Activated T-helper 2 cell treated with anti-CD3 and anti-CD28 coated beads, Interferon-gamma antibody, Interleukin-2, Interleukin-4, amounts not matched to agents 10 μg/mL and 5 μg/mL and 100 μg/mL, durations not matched to agents 14 hours and 24 hours and 36 hours (primary cell): ENCODE measurements around the gene GDPD1. TPM values are rescaled to one million over a fixed set of nuclear protein-coding genes. Genes with fewer than 3 reads are reported as not detected.
"Not testable (repeated sequence)": the region's sequence is repeated elsewhere in the genome, so short reads cannot be mapped to it uniquely, and the experiment has no call there.

Experiments
- DNase-seq: peaks from one replicate; pipeline ENCODE4 v3.0.0; 2021; ENCODE audit warnings: low spot score
- H3K27ac Mint-ChIP-seq: one replicate; pipeline ENCODE4 v1.8.0; 2021; ENCODE audit warnings: mixed read lengths
- H3K27me3 Mint-ChIP-seq: one replicate; pipeline ENCODE4 v1.8.0; 2021; ENCODE audit warnings: low read depth, mixed read lengths
- H3K36me3 Mint-ChIP-seq: one replicate; pipeline ENCODE4 v1.8.0; 2021; ENCODE audit warnings: low read depth, mixed read lengths
- H3K4me1 Mint-ChIP-seq: one replicate; pipeline ENCODE4 v1.8.0; 2021; ENCODE audit warnings: low read depth, mixed read lengths
- H3K4me3 Mint-ChIP-seq: one replicate; pipeline ENCODE4 v1.8.0; 2021; ENCODE audit warnings: low read depth, mild to moderate bottlenecking, moderate library complexity, mixed read lengths
- H3K9me3 Mint-ChIP-seq: one replicate; pipeline ENCODE4 v1.8.0; 2021; ENCODE audit warnings: mixed read lengths
- intact Hi-C: fragments of 100-400 bp; cut with micrococcal nuclease; formaldehyde crosslinking; loops from one replicate; pipeline ENCODE4 v1.15.1; 2023
- total RNA-seq: library from RNA; stranded (reverse); gene quantifications from 2 replicates; pipeline ENCODE4 v1.2.3, GENCODE V29; 2022

The GDPD1 gene
- total RNA-seq, 1 donor from 2014 or later, result 2.7 TPM

GRCh38 chr17:59299400-59300092, 79.2 kb downstream of the GDPD1 start:
- intact Hi-C loops, result no loop called here
- Mint-ChIP-seq H3K27ac (no peak overlapping the region), H3K36me3 (no peaks in the 10 kb centered on the region), H3K27me3 (peaks cover 10% of the 10 kb centered on the region), H3K9me3 (no peaks in the 10 kb centered on the region), H3K4me3 (no peak overlapping the region), H3K4me1 (no peaks in the 10 kb centered on the region)
- no peak for DNase-seq

- Mint-ChIP-seq H3K4me3 (no peak overlapping the region), H3K27me3 (peaks cover 15% of the 10 kb centered on the region), H3K4me1 (no peaks in the 10 kb centered on the region), H3K36me3 (no peaks in the 10 kb centered on the region), H3K27ac (no peak overlapping the region), H3K9me3 (no peaks in the 10 kb centered on the region)
- no peak for DNase-seq
- intact Hi-C loops, result no loop called here
Observed at GRCh38 chr17:59300941-59301340, 80.6 kb downstream of the GDPD1 start.

- H3K27me3 Mint-ChIP-seq, result peaks cover 10% of the 10 kb centered on the region
- no peak overlapping the region for H3K4me3 Mint-ChIP-seq
- no peaks in the 10 kb centered on the region for H3K36me3 Mint-ChIP-seq
- intact Hi-C loops, result no loop called here
- no peak overlapping the region for H3K27ac Mint-ChIP-seq
- DNase-seq, result no peak
- H3K4me1 Mint-ChIP-seq, result no peaks in the 10 kb centered on the region
- no peaks in the 10 kb centered on the region for H3K9me3 Mint-ChIP-seq
Observed at GRCh38 chr17:59304811-59305210, 84.5 kb downstream of the GDPD1 start.

GRCh38 chr17:59310263-59310920, 90.1 kb downstream of the GDPD1 start:
- Mint-ChIP-seq H3K4me3 (no peak overlapping the region), H3K9me3 (no peaks in the 10 kb centered on the region), H3K4me1 (peaks cover 3% of the 10 kb centered on the region), H3K27ac (no peak overlapping the region), H3K27me3 (no peaks in the 10 kb centered on the region), H3K36me3 (no peaks in the 10 kb centered on the region)
- DNase-seq, result no peak
- intact Hi-C loops, result loop anchor here (5.0 kb wide), 1 partner anchor 212 kb away; no protein-coding TSS in a partner anchor

GRCh38 chr17:59311051-59311468, 90.7 kb downstream of the GDPD1 start:
- intact Hi-C loops, result loop anchor here (1.0 to 5.0 kb wide), 2 partner anchors 129 to 211 kb away; no protein-coding TSS in a partner anchor
- Mint-ChIP-seq H3K27ac (no peak overlapping the region), H3K36me3 (no peaks in the 10 kb centered on the region), H3K27me3 (no peaks in the 10 kb centered on the region), H3K4me1 (peaks cover 3% of the 10 kb centered on the region), H3K9me3 (no peaks in the 10 kb centered on the region), H3K4me3 (no peak overlapping the region)
- DNase-seq, result peak; percentile 33

GRCh38 chr17:59311521-59311920, 91.2 kb downstream of the GDPD1 start:
- intact Hi-C loops, result loop anchor here (1.0 to 5.0 kb wide), 2 partner anchors 129 to 211 kb away; no protein-coding TSS in a partner anchor
- H3K4me1 Mint-ChIP-seq, H3K4me3 Mint-ChIP-seq, H3K9me3 Mint-ChIP-seq, DNase-seq, H3K36me3 Mint-ChIP-seq, H3K27me3 Mint-ChIP-seq, H3K27ac Mint-ChIP-seq: not testable (repeated sequence)

GRCh38 chr17:59315866-59316265, 95.6 kb downstream of the GDPD1 start:
- H3K36me3 Mint-ChIP-seq, result no peaks in the 10 kb centered on the region
- no peaks in the 10 kb centered on the region for H3K9me3 Mint-ChIP-seq
- peaks cover under 1% of the 10 kb centered on the region for H3K4me1 Mint-ChIP-seq
- no peaks in the 10 kb centered on the region for H3K27me3 Mint-ChIP-seq
- no peak overlapping the region for H3K27ac Mint-ChIP-seq
- intact Hi-C loops, result no loop called here
- H3K4me3 Mint-ChIP-seq, result no peak overlapping the region
- no peak for DNase-seq

Other genes starting within 250 kb of the GDPD1 start
- gene TRIM37, start 113.6 kb upstream of the GDPD1 start, total RNA-seq, result 28.4 and 31.4 TPM in 2 replicates
- 62.2 and 69.9 TPM in 2 replicates for gene SKA2, start 65.3 kb upstream of the GDPD1 start, total RNA-seq
- 50.2 and 51.5 TPM in 2 replicates for gene PRR11, start 64.8 kb upstream of the GDPD1 start, total RNA-seq
- 20.6 and 20.8 TPM in 2 replicates for gene SMG8, start 10.5 kb upstream of the GDPD1 start, total RNA-seq
- 5.0 and 5.3 TPM in 2 replicates for gene YPEL2, start 111.1 kb downstream of the GDPD1 start, total RNA-seq